Spinal cord (tissue), 10 donors: ENCODE results near the gene SP1. TPM values are rescaled to one million over a fixed set of nuclear protein-coding genes. Genes with fewer than 3 reads are reported as not detected.
"Not testable (repeated sequence)": the region's sequence is repeated elsewhere in the genome, so short reads cannot be mapped to it uniquely, and the experiment has no call there.

ENCODE experiments used
- DNase-seq, 6 donors: peaks; one replicate each; pipeline versions ENCODE4 v3.0.0 to v3.0.0-alpha.2; 2013 to 2015; ENCODE audit warnings: low spot score in 6 of 6, low read depth in 4 of 6
- H3K27ac ChIP-seq: one replicate; pipeline ENCODE4 v1.5.1; 2013; ENCODE audit warnings: low read depth, low read length, control low read depth
- H3K27me3 ChIP-seq: one replicate; pipeline ENCODE4 v1.6.1; 2013; ENCODE audit warnings: low read length; ENCODE audit not compliant: control insufficient read depth, insufficient read depth
- H3K36me3 ChIP-seq: one replicate; pipeline ENCODE4 v1.6.1; 2013; ENCODE audit warnings: low read length; ENCODE audit not compliant: control insufficient read depth, insufficient read depth
- H3K4me1 ChIP-seq: one replicate; pipeline ENCODE4 v1.6.1; 2013; ENCODE audit warnings: low read length; ENCODE audit not compliant: control insufficient read depth, insufficient read depth
- H3K4me3 ChIP-seq: one replicate; pipeline ENCODE4 v1.5.1; 2013; ENCODE audit warnings: low read depth, low read length, control low read depth
- H3K9me3 ChIP-seq: one replicate; pipeline ENCODE4 v1.6.1; 2013; ENCODE audit warnings: low read length; ENCODE audit not compliant: control insufficient read depth, insufficient read depth
- WGBS: methylation state at CpG from one replicate; pipeline ENCODE4 v1.1.5; 2013; ENCODE audit warnings: missing lambda C conversion rate; ENCODE audit not compliant: insufficient coverage; 5-methylcytosine and 5-hydroxymethylcytosine counted together
- long read RNA-seq, 4 donors: transcript quantifications; one replicate each; lab custom pipeline, GENCODE V29; 2026
- polyA plus RNA-seq, 2 donors: library from polyadenylated mRNA; unstranded; fragments of 120-200 nt; gene quantifications; one replicate each; pipeline ENCODE4 v1.2.1, GENCODE V29; 2013; ENCODE audit not compliant: insufficient read length in 2 of 2
- total RNA-seq, 2 donors: library from RNA; depleted of rRNA in 1 of 2; stranded (reverse); fragments of 120-200 nt in 1 of 2; fragments of >200 nt in 1 of 2; gene quantifications; one replicate each; pipeline versions ENCODE4 v1.2.3 to v1.2.4, GENCODE V29; 2013 to 2014
- donor health status: healthy.

SP1 gene
- total RNA-seq (10 to 100 TPM; 38.1 to 55.2 TPM), polyA plus RNA-seq (10 to 100 TPM; 31.3 to 32.6 TPM)
- long read RNA-seq, donor 1, transcript SP1-203 (2 exons, 1,061 nt): major isoform, 5 of 7 reads
- long read RNA-seq, donor 1, partial matches to known transcripts: 0 of 7 reads
- long read RNA-seq, donor 1, other reads (novel, unspliced or antisense): 0 of 7 reads
- long read RNA-seq, donor 2, partial matches to known transcripts: 0 of 1 reads
- long read RNA-seq, donor 2, other reads (novel, unspliced or antisense): 0 of 1 reads
- long read RNA-seq, donor 3, partial matches to known transcripts: 0 of 1 reads
- long read RNA-seq, donor 3, other reads (novel, unspliced or antisense): 0 of 1 reads
- long read RNA-seq, donor 4, transcript SP1-203 (2 exons, 1,061 nt): major isoform, 7 of 101 reads
- long read RNA-seq, donor 4, partial matches to known transcripts: 94 of 101 reads
- long read RNA-seq, donor 4, other reads (novel, unspliced or antisense): 0 of 101 reads

GRCh38 chr12:53380104-53380793 lies at the start of gene SP1:
Gene SP1, plus strand, starts transcription at chr12:53380176. Its CDS starts 116 bp downstream, at chr12:53380292.
- peaks cover 43% of the 10 kb centered on the region for H3K4me1 ChIP-seq
- H3K27me3 ChIP-seq: no peaks in the 10 kb centered on the region
- H3K4me3 ChIP-seq: peak within 1 kb of the TSS; percentile 54
- no peaks in the 10 kb centered on the region for H3K9me3 ChIP-seq
- peak within 1 kb of the TSS; percentile 94 for H3K27ac ChIP-seq
- H3K36me3 ChIP-seq: peaks cover 28% of the 10 kb centered on the region
- 0% methylated on average over 37 of the region's 71 CpGs for WGBS
- peak in 4 of 6 donors; percentile 60 to 93 (median 75) for DNase-seq

DNA sequence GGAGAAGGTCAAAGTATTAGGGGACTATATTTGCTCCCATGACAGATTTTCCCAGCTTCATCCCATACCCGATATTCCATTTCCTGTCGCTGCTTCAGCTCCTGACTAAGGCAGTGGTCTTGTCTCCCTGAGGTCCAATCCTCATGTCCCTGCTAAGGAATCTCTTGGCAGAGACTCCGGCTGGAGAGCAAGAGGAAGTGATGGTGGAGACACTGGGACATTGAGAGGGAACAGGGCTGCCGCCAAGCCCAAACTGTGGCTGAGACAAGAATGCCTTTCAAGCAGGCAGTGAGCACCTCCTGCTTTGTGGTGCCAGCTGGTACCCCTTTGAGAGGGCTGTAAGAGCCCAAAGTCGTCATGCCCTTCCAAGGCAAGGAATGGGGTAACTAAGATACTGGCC lies 49.3 kb upstream of the SP1 start:
- Histone ChIP-seq H3K9me3 (no peaks in the 10 kb centered on the region), H3K27me3 (peaks cover 9% of the 10 kb centered on the region), H3K4me1 (peaks cover 30% of the 10 kb centered on the region), H3K36me3 (no peaks in the 10 kb centered on the region), H3K4me3 (no peak overlapping the region), H3K27ac (no peak overlapping the region)
- DNase-seq: no peak
- 57% methylated on average over 3 of the region's 5 CpGs for WGBS

DNA sequence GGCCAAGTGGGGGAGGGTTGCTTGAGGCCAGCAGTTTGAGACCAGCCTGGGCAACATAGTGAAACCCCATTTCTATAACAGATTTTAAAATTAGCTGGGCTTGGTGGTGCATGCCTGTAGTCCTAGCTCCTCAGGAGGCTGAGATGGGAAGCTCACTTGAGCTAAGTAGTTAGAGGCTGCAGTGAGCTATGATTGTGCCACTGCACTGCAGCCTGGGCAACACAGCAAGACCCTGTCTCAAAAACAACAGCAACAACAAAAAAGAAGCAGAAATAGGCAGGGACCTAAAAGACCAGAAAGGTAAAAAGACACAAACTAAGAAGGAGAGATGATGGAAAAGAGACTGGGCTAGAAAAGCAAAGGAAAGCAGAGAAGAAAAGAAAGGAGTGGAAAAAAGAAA lies 47.6 kb upstream of the SP1 start:
- not testable (repeated sequence) for DNase-seq, H3K9me3 ChIP-seq, H3K4me3 ChIP-seq, H3K27ac ChIP-seq, H3K36me3 ChIP-seq
- Histone ChIP-seq H3K4me1 (peaks cover 25% of the 10 kb centered on the region), H3K27me3 (peaks cover 17% of the 10 kb centered on the region)

GRCh38 chr12:53332744-53333143 lies 47.2 kb upstream of the SP1 start:
- H3K27ac ChIP-seq: no peak overlapping the region
- H3K4me3 ChIP-seq: no peak overlapping the region
- H3K36me3 ChIP-seq: no peaks in the 10 kb centered on the region
- peaks cover 21% of the 10 kb centered on the region for H3K4me1 ChIP-seq
- peaks cover 20% of the 10 kb centered on the region for H3K27me3 ChIP-seq
- 74% methylated on average over 5 of the region's 15 CpGs for WGBS
- H3K9me3 ChIP-seq: no peaks in the 10 kb centered on the region
- no peak for DNase-seq

DNA sequence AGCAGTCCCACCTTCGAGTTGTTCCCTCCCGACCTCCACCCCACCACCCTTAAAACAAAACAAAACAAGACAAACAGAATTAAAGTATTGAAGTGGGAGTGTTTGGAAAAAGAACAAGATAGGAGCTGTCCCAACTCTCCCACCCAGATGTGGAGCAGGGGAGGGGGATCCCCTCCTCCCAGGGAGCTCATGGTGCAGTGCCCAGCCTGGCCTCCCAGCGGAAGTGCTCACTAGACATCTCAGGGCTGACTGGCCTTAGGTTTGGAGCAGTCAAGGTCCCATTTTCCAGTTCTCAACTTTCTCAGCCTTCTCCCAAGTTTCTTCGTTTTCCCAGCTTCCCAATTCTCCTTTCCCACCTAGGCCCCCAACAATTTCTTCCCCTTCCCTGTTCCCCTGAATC lies 46.7 kb upstream of the SP1 start:
- DNase-seq: no peak
- Histone ChIP-seq H3K27me3 (peaks cover 23% of the 10 kb centered on the region), H3K4me1 (peaks cover 17% of the 10 kb centered on the region), H3K4me3 (no peak overlapping the region), H3K27ac (no peak overlapping the region), H3K9me3 (no peaks in the 10 kb centered on the region), H3K36me3 (no peaks in the 10 kb centered on the region)
- WGBS: 50% methylated on average over 1 of the region's 4 CpGs

GRCh38 chr12:53333845-53334244 lies 46.1 kb upstream of the SP1 start:
- no peak overlapping the region for H3K4me3 ChIP-seq
- WGBS: 85% methylated on average over 4 of the region's 7 CpGs
- no peaks in the 10 kb centered on the region for H3K9me3 ChIP-seq
- DNase-seq: no peak
- no peak overlapping the region for H3K27ac ChIP-seq
- H3K36me3 ChIP-seq: no peaks in the 10 kb centered on the region
- H3K4me1 ChIP-seq: peaks cover 16% of the 10 kb centered on the region
- H3K27me3 ChIP-seq: peaks cover 24% of the 10 kb centered on the region

GRCh38 chr12:53334822-53335221 lies 45.2 kb upstream of the SP1 start:
- DNase-seq: no peak
- Histone ChIP-seq H3K27ac (no peak overlapping the region), H3K4me3 (no peak overlapping the region), H3K27me3 (peaks cover 26% of the 10 kb centered on the region), H3K4me1 (peaks cover 17% of the 10 kb centered on the region), H3K9me3 (no peaks in the 10 kb centered on the region), H3K36me3 (no peaks in the 10 kb centered on the region)
- WGBS: 65% methylated on average over 8 of the region's 8 CpGs

GRCh38 chr12:53336181-53336681 lies 43.7 kb upstream of the SP1 start, which contains the start of gene SP7:
Gene SP7, minus strand, starts transcription at chr12:53336354. Its CDS starts 708 bp downstream, at chr12:53335646.
- no peaks in the 10 kb centered on the region for H3K9me3 ChIP-seq
- H3K36me3 ChIP-seq: no peaks in the 10 kb centered on the region
- H3K27me3 ChIP-seq: peaks cover 26% of the 10 kb centered on the region
- no peak within 1 kb of the TSS for H3K4me3 ChIP-seq
- peaks cover 17% of the 10 kb centered on the region for H3K4me1 ChIP-seq
- H3K27ac ChIP-seq: no peak within 1 kb of the TSS
- DNase-seq: no peak
- 44% methylated on average over 7 of the region's 15 CpGs for WGBS

GRCh38 chr12:53338017-53338416 lies 42.0 kb upstream of the SP1 start:
- H3K36me3 ChIP-seq: no peaks in the 10 kb centered on the region
- DNase-seq: no peak
- H3K9me3 ChIP-seq: no peaks in the 10 kb centered on the region
- WGBS: 45% methylated on average over 5 of the region's 11 CpGs
- peaks cover 26% of the 10 kb centered on the region for H3K27me3 ChIP-seq
- H3K27ac ChIP-seq: no peak overlapping the region
- no peak overlapping the region for H3K4me3 ChIP-seq
- peaks cover 13% of the 10 kb centered on the region for H3K4me1 ChIP-seq
